ENCODE results near the gene ACOT8.

- TF ChIP-seq, protein P1, sequence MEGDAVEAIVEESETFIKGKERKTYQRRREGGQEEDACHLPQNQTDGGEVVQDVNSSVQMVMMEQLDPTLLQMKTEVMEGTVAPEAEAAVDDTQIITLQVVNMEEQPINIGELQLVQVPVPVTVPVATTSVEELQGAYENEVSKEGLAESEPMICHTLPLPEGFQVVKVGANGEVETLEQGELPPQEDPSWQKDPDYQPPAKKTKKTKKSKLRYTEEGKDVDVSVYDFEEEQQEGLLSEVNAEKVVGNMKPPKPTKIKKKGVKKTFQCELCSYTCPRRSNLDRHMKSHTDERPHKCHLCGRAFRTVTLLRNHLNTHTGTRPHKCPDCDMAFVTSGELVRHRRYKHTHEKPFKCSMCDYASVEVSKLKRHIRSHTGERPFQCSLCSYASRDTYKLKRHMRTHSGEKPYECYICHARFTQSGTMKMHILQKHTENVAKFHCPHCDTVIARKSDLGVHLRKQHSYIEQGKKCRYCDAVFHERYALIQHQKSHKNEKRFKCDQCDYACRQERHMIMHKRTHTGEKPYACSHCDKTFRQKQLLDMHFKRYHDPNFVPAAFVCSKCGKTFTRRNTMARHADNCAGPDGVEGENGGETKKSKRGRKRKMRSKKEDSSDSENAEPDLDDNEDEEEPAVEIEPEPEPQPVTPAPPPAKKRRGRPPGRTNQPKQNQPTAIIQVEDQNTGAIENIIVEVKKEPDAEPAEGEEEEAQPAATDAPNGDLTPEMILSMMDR (IDR thresholded peaks at IDR 0.05), result no peak
- TF ChIP-seq POLR2A (IDR thresholded peaks at IDR 0.05; ENCODE audit: low read length), result no peak
- no peak for TF ChIP-seq POLR2AphosphoS2 (conservative IDR thresholded peaks at IDR 0.05; ENCODE audit: low read length)
- TF ChIP-seq, protein P2, sequence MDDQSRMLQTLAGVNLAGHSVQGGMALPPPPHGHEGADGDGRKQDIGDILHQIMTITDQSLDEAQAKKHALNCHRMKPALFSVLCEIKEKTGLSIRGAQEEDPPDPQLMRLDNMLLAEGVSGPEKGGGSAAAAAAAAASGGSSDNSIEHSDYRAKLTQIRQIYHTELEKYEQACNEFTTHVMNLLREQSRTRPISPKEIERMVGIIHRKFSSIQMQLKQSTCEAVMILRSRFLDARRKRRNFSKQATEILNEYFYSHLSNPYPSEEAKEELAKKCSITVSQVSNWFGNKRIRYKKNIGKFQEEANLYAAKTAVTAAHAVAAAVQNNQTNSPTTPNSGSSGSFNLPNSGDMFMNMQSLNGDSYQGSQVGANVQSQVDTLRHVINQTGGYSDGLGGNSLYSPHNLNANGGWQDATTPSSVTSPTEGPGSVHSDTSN (IDR thresholded peaks at IDR 0.05), result no peak
These were observed 37.6 kb upstream of the ACOT8 start for GRCh38 chr20:45894797-45895196.

Data from A549 (cell line).